Fibroblast of lung (primary cell): Measurements from ENCODE around the gene HMGB3.

Source experiments
- CTCF ChIP-seq, 2 donors: IDR thresholded peaks in 1 of 2; conservative IDR thresholded peaks in 1 of 2; 1 replicate in 1 of 2; 2 replicates in 1 of 2; pipeline ENCODE4 v1.5.1; 2011 to 2012; ENCODE audit warnings: low read length in 2 of 2, control low read depth in 1 of 2, inconsistent platforms in 1 of 2, low read depth in 1 of 2, mild to moderate bottlenecking in 1 of 2
- EZH2 ChIP-seq: IDR thresholded peaks from 2 replicates; pipeline ENCODE4 v1.5.1; 2012; ENCODE audit warnings: low read length, control low read depth, mild to moderate bottlenecking; ENCODE audit errors: missing control alignments

GRCh38 chrX:151015684-151016083, 32.5 kb downstream of the HMGB3 start:
- TF ChIP-seq CTCF (conservative IDR thresholded peaks at IDR 0.05 in 1 of 2, IDR thresholded peaks at IDR 0.05 in 1 of 2; ENCODE audit: low read depth in 1 of 2, low read length in 2 of 2): no peak
- TF ChIP-seq EZH2: no peak
